ENCODE data around the gene DLD.

DNA sequence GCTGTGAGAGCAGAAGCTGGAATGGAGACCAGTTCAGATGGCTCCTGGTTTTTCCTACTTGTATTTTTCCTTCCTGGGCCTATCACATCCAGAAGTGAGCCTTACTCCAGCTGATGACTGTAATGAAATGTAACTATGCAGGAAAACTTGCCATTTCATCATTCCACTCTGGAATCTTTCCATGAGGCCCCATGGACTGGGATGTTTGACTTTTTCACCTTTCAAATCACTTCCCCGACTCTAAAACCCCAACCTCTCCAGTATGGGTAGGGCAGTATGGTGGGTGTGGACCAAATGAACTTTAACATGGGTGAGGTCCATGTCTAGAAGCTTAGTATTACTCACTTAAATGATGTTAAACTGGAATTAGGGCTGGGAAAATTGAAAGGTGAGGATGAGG lies 40.3 kb upstream of the DLD start:
- TF ChIP-seq, protein P1, sequence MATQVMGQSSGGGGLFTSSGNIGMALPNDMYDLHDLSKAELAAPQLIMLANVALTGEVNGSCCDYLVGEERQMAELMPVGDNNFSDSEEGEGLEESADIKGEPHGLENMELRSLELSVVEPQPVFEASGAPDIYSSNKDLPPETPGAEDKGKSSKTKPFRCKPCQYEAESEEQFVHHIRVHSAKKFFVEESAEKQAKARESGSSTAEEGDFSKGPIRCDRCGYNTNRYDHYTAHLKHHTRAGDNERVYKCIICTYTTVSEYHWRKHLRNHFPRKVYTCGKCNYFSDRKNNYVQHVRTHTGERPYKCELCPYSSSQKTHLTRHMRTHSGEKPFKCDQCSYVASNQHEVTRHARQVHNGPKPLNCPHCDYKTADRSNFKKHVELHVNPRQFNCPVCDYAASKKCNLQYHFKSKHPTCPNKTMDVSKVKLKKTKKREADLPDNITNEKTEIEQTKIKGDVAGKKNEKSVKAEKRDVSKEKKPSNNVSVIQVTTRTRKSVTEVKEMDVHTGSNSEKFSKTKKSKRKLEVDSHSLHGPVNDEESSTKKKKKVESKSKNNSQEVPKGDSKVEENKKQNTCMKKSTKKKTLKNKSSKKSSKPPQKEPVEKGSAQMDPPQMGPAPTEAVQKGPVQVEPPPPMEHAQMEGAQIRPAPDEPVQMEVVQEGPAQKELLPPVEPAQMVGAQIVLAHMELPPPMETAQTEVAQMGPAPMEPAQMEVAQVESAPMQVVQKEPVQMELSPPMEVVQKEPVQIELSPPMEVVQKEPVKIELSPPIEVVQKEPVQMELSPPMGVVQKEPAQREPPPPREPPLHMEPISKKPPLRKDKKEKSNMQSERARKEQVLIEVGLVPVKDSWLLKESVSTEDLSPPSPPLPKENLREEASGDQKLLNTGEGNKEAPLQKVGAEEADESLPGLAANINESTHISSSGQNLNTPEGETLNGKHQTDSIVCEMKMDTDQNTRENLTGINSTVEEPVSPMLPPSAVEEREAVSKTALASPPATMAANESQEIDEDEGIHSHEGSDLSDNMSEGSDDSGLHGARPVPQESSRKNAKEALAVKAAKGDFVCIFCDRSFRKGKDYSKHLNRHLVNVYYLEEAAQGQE (IDR thresholded peaks at IDR 0.05; ENCODE audit: unreplicated experiment) = no peak
- TF ChIP-seq CREB1 (CRISPR knock-in tag; IDR thresholded peaks at IDR 0.05; ENCODE audit: low read depth) = no peak
- TF ChIP-seq, protein P2, sequence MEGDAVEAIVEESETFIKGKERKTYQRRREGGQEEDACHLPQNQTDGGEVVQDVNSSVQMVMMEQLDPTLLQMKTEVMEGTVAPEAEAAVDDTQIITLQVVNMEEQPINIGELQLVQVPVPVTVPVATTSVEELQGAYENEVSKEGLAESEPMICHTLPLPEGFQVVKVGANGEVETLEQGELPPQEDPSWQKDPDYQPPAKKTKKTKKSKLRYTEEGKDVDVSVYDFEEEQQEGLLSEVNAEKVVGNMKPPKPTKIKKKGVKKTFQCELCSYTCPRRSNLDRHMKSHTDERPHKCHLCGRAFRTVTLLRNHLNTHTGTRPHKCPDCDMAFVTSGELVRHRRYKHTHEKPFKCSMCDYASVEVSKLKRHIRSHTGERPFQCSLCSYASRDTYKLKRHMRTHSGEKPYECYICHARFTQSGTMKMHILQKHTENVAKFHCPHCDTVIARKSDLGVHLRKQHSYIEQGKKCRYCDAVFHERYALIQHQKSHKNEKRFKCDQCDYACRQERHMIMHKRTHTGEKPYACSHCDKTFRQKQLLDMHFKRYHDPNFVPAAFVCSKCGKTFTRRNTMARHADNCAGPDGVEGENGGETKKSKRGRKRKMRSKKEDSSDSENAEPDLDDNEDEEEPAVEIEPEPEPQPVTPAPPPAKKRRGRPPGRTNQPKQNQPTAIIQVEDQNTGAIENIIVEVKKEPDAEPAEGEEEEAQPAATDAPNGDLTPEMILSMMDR (conservative IDR thresholded peaks at IDR 0.05; ENCODE audit: low read depth in 2 of 2) = no peak
- no peak for TF ChIP-seq POLR2AphosphoS5 (IDR thresholded peaks at IDR 0.05; ENCODE audit: low read depth)
- TF ChIP-seq JUNB (IDR thresholded peaks at IDR 0.05; ENCODE audit: unreplicated experiment) = no peak

Data from GM23338 (cell line).